ENCODE results near the gene ANKS6.

DNA sequence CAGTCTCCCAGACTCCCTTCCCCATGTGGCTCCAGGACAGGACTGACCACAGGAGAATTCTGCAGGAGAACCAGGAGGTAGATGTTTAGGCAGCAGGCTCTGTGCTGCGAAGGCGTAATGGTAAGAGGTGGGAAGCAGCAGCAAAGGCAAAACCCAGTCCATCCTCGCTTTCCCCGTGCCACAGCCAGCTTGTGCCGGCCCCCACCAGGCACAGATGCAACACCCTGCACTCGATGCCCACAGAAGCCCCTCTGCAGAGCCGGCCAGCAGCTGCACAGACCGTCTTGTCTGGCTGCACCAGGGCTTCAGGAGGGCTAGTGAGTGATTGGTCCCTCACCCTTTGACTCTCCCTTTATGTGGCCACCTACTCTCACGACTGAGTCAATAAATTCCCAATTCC is 28.0 kb downstream of the ANKS6 start:
- TF ChIP-seq POLR2A (IDR thresholded peaks at IDR 0.05; ENCODE audit: low read length) (no peak), GATA1 (IDR thresholded peaks at IDR 0.05; ENCODE audit: low read depth, low read length) (no peak)

All from erythroblast (primary cell).